SK-N-SH treated with all-trans-retinoic acid at 6 μM for 48 hours (cell line): ENCODE data around the gene IKZF2.

Experiments
- ATAC-seq: fragments of 200-7000 bp; cut with Tn5 transposase; 3 replicates; pipeline ENCODE4 v1.9.1; 2020; ENCODE audit warnings: mild to moderate bottlenecking, moderate library complexity
- ARNTL ChIP-seq: fragments of 450-650 bp; formaldehyde crosslinking; IDR thresholded peaks from 2 replicates; pipeline ENCODE4 v1.5.0; 2020; ENCODE audit warnings: low read depth, mild to moderate bottlenecking, moderate library complexity, borderline replicate concordance
- BACH2 ChIP-seq: fragments of 250-450 bp; sonication (Bioruptor Pico); IDR thresholded peaks from 2 replicates; pipeline ENCODE4 v1.9.0; 2021; ENCODE audit warnings: mild to moderate bottlenecking, borderline replicate concordance
- CSDC2 ChIP-seq: fragments of 250-450 bp; sonication (Bioruptor Pico); IDR thresholded peaks from 2 replicates; pipeline ENCODE4 v1.5.0; 2020; ENCODE audit warnings: mild to moderate bottlenecking, moderate library complexity
- ESRRG ChIP-seq: fragments of 250-450 bp; sonication (Bioruptor Pico); IDR thresholded peaks from 2 replicates; pipeline ENCODE4 v1.6.1; 2021; ENCODE audit warnings: mild to moderate bottlenecking
- GLIS3 ChIP-seq: fragments of 250-450 bp; sonication (Bioruptor Pico); IDR thresholded peaks from 2 replicates; pipeline ENCODE4 v1.5.0; 2020; ENCODE audit warnings: mild to moderate bottlenecking, moderate library complexity
- ISL1 ChIP-seq: fragments of 250-450 bp; sonication (Bioruptor Pico); IDR thresholded peaks from 2 replicates; pipeline ENCODE4 v2.1.2; 2022; ENCODE audit warnings: mild to moderate bottlenecking, moderate library complexity
- OSR1 ChIP-seq: fragments of 250-450 bp; sonication (Bioruptor Pico); IDR thresholded peaks from 2 replicates; pipeline ENCODE4 v1.8.0; 2022; ENCODE audit warnings: moderate library complexity, mild to moderate bottlenecking, inconsistent platforms
- PPARA ChIP-seq: fragments of 250-450 bp; sonication (Bioruptor Pico); IDR thresholded peaks from 2 replicates; pipeline ENCODE4 v1.5.0; 2020; ENCODE audit warnings: mild to moderate bottlenecking, borderline replicate concordance
- RARB ChIP-seq: fragments of 250-450 bp; sonication (Bioruptor Pico); IDR thresholded peaks from 2 replicates; pipeline ENCODE4 v1.8.0; 2021; ENCODE audit warnings: mild to moderate bottlenecking, moderate library complexity
- SNAI2 ChIP-seq: fragments of 250-450 bp; sonication (Bioruptor Pico); IDR thresholded peaks from 2 replicates; pipeline ENCODE4 v1.5.0; 2020; ENCODE audit warnings: mild to moderate bottlenecking, moderate library complexity
- TCF4 ChIP-seq: fragments of 250-450 bp; sonication (Bioruptor Pico); IDR thresholded peaks from 2 replicates; pipeline ENCODE4 v1.8.0; 2021; ENCODE audit warnings: mild to moderate bottlenecking, moderate library complexity, borderline replicate concordance
- TOX ChIP-seq: fragments of 250-450 bp; sonication (Bioruptor Pico); IDR thresholded peaks from 2 replicates; pipeline ENCODE4 v1.8.0; 2021; ENCODE audit warnings: mild to moderate bottlenecking, moderate library complexity, borderline replicate concordance
- ZC3H10 ChIP-seq: fragments of 250-450 bp; sonication (Bioruptor Pico); IDR thresholded peaks from 2 replicates; pipeline ENCODE4 v1.5.1; 2021; ENCODE audit warnings: mild to moderate bottlenecking, moderate library complexity
- ZFP3 ChIP-seq: fragments of 250-450 bp; sonication (Bioruptor Pico); IDR thresholded peaks from 2 replicates; pipeline ENCODE4 v1.5.0; 2020; ENCODE audit warnings: mild to moderate bottlenecking, moderate library complexity
- ZFP30 ChIP-seq: fragments of 450-650 bp; formaldehyde crosslinking; IDR thresholded peaks from 2 replicates; pipeline ENCODE4 v1.5.0; 2022; ENCODE audit warnings: mild to moderate bottlenecking, moderate library complexity
- ZNF565 ChIP-seq: fragments of 450-650 bp; formaldehyde crosslinking; conservative IDR thresholded peaks from 2 replicates; pipeline ENCODE4 v1.5.0; 2020; ENCODE audit warnings: low read depth, mild to moderate bottlenecking, moderate library complexity
- ZNF8 ChIP-seq: fragments of 450-650 bp; formaldehyde crosslinking; IDR thresholded peaks from 2 replicates; pipeline ENCODE4 v1.5.0; 2020; ENCODE audit warnings: mild to moderate bottlenecking, moderate library complexity
- TF ChIP-seq, protein P1 (sequence below): fragments of 250-450 bp; sonication (Bioruptor Pico); IDR thresholded peaks from 2 replicates; pipeline ENCODE4 v1.8.0; 2020; ENCODE audit warnings: mild to moderate bottlenecking, moderate library complexity, borderline replicate concordance
- TF ChIP-seq, protein P2 (sequence below): fragments of 250-450 bp; sonication (Bioruptor Pico); IDR thresholded peaks from 2 replicates; pipeline ENCODE4 v1.8.0; 2021; ENCODE audit warnings: low read depth, mild to moderate bottlenecking, moderate library complexity, borderline replicate concordance
- TF ChIP-seq, protein P3 (sequence below): fragments of 250-450 bp; sonication (Bioruptor Pico); IDR thresholded peaks from 2 replicates; pipeline ENCODE4 v1.5.0; 2020; ENCODE audit warnings: mild to moderate bottlenecking, moderate library complexity
- TF ChIP-seq, protein P4 (sequence below): fragments of 250-450 bp; sonication (Bioruptor Pico); IDR thresholded peaks from 2 replicates; pipeline ENCODE4 v1.5.1; 2021; ENCODE audit warnings: mild to moderate bottlenecking, moderate library complexity
- TF ChIP-seq, protein P5 (sequence below): fragments of 250-450 bp; sonication (Bioruptor Pico); IDR thresholded peaks from 2 replicates; pipeline ENCODE4 v1.5.1; 2020; ENCODE audit warnings: low read depth, mild to moderate bottlenecking, moderate library complexity

Gene IKZF2

DNA sequence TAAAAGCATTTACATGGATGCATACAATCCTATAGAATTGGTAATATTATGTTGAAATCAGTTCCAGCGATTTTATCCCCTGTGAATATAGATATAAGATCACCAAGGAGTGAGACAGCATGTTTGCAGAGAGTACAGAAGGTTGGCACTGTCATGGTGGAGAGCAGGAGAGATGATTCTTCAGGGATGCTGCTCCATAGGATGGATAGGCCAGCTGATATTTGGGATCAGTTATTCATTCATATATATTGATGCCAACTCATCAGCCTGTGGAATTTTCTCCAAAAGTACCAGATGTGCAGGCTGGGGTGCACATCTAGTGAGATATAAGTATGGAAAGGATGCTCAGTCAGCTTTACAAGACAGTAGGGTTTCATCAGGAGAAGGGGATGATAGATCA lies 139.9 kb downstream of the IKZF2 start (continued):
- TF ChIP-seq GLIS3 (CRISPR knock-in tag), result no peak

DNA sequence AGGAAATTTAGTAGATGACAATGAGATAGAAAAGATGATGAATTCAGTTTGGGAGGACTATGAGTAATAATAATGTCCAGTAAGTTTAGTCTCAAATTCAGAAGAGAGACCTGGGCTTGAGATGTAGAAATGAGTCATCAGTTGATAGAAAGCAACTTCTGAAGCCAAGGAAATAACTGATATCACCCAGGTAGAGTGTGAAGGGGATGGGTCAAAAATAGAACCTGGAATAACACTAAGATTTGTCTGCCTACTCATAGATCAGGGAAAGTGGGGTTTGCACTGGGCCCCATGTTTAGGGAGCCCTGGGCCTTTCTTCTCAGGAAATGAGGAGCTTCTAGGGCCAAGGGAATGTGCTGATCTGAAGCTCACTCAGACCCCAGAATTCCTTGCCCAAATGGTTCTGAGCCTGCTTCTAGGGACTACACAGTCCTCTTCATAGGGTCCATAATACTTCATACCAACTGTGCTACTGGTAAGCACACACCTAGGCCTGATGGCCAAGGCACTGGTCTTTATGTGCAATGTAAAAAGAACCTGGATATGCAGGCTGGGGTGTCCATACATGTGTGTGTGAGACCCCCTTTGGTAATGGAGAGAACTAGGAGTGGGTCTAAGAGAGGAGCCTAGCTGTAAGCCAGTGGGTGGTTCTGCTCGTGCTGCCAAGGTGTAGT lies 141.2 kb downstream of the IKZF2 start:
- no peak for TF ChIP-seq ISL1 (CRISPR knock-in tag)
- TF ChIP-seq ZNF8 (CRISPR knock-in tag), result no peak
- TF ChIP-seq OSR1, result no peak
- TF ChIP-seq, protein P1, sequence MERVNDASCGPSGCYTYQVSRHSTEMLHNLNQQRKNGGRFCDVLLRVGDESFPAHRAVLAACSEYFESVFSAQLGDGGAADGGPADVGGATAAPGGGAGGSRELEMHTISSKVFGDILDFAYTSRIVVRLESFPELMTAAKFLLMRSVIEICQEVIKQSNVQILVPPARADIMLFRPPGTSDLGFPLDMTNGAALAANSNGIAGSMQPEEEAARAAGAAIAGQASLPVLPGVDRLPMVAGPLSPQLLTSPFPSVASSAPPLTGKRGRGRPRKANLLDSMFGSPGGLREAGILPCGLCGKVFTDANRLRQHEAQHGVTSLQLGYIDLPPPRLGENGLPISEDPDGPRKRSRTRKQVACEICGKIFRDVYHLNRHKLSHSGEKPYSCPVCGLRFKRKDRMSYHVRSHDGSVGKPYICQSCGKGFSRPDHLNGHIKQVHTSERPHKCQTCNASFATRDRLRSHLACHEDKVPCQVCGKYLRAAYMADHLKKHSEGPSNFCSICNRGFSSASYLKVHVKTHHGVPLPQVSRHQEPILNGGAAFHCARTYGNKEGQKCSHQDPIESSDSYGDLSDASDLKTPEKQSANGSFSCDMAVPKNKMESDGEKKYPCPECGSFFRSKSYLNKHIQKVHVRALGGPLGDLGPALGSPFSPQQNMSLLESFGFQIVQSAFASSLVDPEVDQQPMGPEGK (CRISPR knock-in tag), result no peak
- TF ChIP-seq ARNTL (CRISPR knock-in tag), result no peak
- TF ChIP-seq TOX (CRISPR knock-in tag), result no peak
- TF ChIP-seq, protein P2, sequence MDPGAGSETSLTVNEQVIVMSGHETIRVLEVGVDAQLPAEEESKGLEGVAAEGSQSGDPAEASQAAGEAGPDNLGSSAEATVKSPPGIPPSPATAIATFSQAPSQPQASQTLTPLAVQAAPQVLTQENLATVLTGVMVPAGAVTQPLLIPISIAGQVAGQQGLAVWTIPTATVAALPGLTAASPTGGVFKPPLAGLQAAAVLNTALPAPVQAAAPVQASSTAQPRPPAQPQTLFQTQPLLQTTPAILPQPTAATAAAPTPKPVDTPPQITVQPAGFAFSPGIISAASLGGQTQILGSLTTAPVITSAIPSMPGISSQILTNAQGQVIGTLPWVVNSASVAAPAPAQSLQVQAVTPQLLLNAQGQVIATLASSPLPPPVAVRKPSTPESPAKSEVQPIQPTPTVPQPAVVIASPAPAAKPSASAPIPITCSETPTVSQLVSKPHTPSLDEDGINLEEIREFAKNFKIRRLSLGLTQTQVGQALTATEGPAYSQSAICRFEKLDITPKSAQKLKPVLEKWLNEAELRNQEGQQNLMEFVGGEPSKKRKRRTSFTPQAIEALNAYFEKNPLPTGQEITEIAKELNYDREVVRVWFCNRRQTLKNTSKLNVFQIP (CRISPR knock-in tag), result no peak
- TF ChIP-seq ESRRG, result no peak
- TF ChIP-seq ZNF565, result no peak
- TF ChIP-seq GLIS3 (CRISPR knock-in tag), result no peak
- TF ChIP-seq SNAI2 (CRISPR knock-in tag), result no peak
- TF ChIP-seq, protein P3, sequence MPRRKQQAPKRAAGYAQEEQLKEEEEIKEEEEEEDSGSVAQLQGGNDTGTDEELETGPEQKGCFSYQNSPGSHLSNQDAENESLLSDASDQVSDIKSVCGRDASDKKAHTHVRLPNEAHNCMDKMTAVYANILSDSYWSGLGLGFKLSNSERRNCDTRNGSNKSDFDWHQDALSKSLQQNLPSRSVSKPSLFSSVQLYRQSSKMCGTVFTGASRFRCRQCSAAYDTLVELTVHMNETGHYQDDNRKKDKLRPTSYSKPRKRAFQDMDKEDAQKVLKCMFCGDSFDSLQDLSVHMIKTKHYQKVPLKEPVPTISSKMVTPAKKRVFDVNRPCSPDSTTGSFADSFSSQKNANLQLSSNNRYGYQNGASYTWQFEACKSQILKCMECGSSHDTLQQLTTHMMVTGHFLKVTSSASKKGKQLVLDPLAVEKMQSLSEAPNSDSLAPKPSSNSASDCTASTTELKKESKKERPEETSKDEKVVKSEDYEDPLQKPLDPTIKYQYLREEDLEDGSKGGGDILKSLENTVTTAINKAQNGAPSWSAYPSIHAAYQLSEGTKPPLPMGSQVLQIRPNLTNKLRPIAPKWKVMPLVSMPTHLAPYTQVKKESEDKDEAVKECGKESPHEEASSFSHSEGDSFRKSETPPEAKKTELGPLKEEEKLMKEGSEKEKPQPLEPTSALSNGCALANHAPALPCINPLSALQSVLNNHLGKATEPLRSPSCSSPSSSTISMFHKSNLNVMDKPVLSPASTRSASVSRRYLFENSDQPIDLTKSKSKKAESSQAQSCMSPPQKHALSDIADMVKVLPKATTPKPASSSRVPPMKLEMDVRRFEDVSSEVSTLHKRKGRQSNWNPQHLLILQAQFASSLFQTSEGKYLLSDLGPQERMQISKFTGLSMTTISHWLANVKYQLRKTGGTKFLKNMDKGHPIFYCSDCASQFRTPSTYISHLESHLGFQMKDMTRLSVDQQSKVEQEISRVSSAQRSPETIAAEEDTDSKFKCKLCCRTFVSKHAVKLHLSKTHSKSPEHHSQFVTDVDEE (CRISPR knock-in tag), result no peak
- TF ChIP-seq TCF4, result no peak
- no peak for TF ChIP-seq PPARA (CRISPR knock-in tag)
- TF ChIP-seq BACH2 (CRISPR knock-in tag), result no peak
- TF ChIP-seq ZC3H10 (CRISPR knock-in tag), result no peak
- TF ChIP-seq, protein P4, sequence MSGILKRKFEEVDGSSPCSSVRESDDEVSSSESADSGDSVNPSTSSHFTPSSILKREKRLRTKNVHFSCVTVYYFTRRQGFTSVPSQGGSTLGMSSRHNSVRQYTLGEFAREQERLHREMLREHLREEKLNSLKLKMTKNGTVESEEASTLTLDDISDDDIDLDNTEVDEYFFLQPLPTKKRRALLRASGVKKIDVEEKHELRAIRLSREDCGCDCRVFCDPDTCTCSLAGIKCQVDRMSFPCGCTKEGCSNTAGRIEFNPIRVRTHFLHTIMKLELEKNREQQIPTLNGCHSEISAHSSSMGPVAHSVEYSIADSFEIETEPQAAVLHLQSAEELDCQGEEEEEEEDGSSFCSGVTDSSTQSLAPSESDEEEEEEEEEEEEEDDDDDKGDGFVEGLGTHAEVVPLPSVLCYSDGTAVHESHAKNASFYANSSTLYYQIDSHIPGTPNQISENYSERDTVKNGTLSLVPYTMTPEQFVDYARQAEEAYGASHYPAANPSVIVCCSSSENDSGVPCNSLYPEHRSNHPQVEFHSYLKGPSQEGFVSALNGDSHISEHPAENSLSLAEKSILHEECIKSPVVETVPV, result no peak
- TF ChIP-seq ZFP3 (CRISPR knock-in tag), result no peak
- TF ChIP-seq CSDC2, result no peak
- ATAC-seq, result no peak

DNA sequence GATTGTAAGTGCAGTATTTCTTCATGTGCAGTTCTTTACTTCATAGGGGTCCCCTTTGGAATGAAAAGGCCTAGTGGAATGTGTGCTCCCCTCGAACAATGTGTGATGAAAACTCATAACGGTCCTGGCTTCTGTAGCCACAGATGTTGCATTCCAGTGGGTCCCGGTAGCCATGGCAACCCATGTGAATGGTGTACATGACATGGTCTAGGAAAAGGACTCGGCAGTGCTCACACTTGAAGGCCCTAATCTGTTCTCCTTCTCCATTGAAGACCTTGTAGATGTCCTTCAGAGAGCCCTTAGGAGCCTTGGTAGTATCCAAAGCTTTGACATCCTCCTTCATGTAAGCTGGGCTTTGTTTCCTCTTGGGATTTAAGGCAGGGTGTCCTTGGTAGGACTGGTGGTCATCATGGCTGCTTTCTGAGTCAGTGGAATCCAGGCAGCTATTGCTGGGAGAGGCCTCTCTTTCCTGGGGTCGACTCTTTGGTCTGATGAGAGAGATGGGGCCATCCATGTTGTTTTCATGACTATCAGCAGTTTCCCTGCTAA lies 144.0 kb downstream of the IKZF2 start:
- no peak for TF ChIP-seq ZNF8 (CRISPR knock-in tag)
- no peak for TF ChIP-seq GLIS3 (CRISPR knock-in tag)
- TF ChIP-seq ZNF565, result no peak
- TF ChIP-seq TOX (CRISPR knock-in tag), result no peak
- no peak for TF ChIP-seq RARB (CRISPR knock-in tag)

DNA sequence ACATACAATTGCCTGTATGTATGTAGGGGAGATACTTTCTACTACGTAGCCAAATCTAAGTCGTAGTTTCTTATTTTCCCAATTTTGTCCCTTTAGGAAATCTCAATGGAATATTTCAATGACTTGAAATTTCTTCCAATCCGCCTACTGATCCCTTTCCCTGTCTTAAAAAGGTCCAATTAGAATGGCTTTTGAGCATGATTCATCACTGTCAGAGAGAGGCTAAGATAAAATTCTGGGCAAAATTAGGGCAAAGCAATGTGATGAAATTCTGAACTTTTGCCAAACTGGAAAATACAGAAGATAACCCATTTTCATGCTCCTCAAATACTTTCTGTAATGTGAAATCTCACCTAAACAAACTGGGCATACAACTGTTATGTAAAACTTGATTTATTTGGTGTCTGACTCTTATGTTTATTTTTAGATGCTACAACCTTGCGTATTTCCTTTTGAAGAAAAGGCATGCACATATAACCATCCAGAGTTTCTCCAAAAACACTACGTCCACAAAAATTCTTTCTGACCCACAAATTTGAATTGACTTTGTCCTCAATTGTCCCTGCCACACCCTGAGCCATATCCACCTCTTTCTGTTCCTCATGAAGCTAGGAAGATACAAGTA lies 147.1 kb downstream of the IKZF2 start:
- ATAC-seq, result no peak
- no peak for TF ChIP-seq TCF4
- TF ChIP-seq OSR1, result no peak
- TF ChIP-seq BACH2 (CRISPR knock-in tag), result no peak
- TF ChIP-seq ISL1 (CRISPR knock-in tag), result no peak
- no peak for TF ChIP-seq GLIS3 (CRISPR knock-in tag)
- TF ChIP-seq TOX (CRISPR knock-in tag), result no peak
- TF ChIP-seq, protein P5, sequence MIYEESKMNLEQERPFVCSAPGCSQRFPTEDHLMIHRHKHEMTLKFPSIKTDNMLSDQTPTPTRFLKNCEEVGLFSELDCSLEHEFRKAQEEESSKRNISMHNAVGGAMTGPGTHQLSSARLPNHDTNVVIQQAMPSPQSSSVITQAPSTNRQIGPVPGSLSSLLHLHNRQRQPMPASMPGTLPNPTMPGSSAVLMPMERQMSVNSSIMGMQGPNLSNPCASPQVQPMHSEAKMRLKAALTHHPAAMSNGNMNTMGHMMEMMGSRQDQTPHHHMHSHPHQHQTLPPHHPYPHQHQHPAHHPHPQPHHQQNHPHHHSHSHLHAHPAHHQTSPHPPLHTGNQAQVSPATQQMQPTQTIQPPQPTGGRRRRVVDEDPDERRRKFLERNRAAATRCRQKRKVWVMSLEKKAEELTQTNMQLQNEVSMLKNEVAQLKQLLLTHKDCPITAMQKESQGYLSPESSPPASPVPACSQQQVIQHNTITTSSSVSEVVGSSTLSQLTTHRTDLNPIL (CRISPR knock-in tag), result no peak
- no peak for TF ChIP-seq ZC3H10 (CRISPR knock-in tag)
- TF ChIP-seq ZFP3 (CRISPR knock-in tag), result no peak
- TF ChIP-seq ZNF565, result no peak
- TF ChIP-seq, protein P4, result no peak
- no peak for TF ChIP-seq SNAI2 (CRISPR knock-in tag)
- TF ChIP-seq ZFP30 (CRISPR knock-in tag), result no peak

More for the DNA sequence above, 144.0 kb downstream of the IKZF2 start:
- ATAC-seq, result no peak
